Measurements from ENCODE around the gene HOXB3.
"Not testable (repeated sequence)": the region's sequence is repeated elsewhere in the genome, so short reads cannot be mapped to it uniquely, and the experiment has no call there.

Gene HOXB3

GRCh38 chr17:48514477-48514876 is 75.6 kb downstream of the HOXB3 start:
- DNase-seq (ENCODE audit: low read depth in 2 of 2) = no peak
- TF ChIP-seq CTCF (IDR thresholded peaks at IDR 0.05; ENCODE audit: low read depth, low read length) = no peak
- no peak overlapping the region for H3K4me3 ChIP-seq (replicated peaks in 1 of 2; ENCODE audit: low read depth in 2 of 2, low read length in 2 of 2)

GRCh38 chr17:48513666-48514455 is 76.2 kb downstream of the HOXB3 start:
- H3K4me3 ChIP-seq (replicated peaks in 1 of 2; ENCODE audit: low read depth in 2 of 2, low read length in 2 of 2) = no peak overlapping the region
- DNase-seq (ENCODE audit: low read depth in 2 of 2) = no peak
- no peak for TF ChIP-seq CTCF (IDR thresholded peaks at IDR 0.05; ENCODE audit: low read depth, low read length)

- no peak for TF ChIP-seq CTCF (IDR thresholded peaks at IDR 0.05; ENCODE audit: low read depth, low read length)
- peak in 1 of 2 donors; percentile 26 for DNase-seq (ENCODE audit: low read depth in 2 of 2)
- no peak overlapping the region for H3K4me3 ChIP-seq (replicated peaks in 1 of 2; ENCODE audit: low read depth in 2 of 2, low read length in 2 of 2)
Observed at GRCh38 chr17:48513097-48513496, 76.9 kb downstream of the HOXB3 start.

- peak; percentile 59 to 95 for DNase-seq (ENCODE audit: low read depth in 2 of 2)
- H3K4me3 ChIP-seq (replicated peaks in 1 of 2; ENCODE audit: low read depth in 2 of 2, low read length in 2 of 2) = no peak overlapping the region
- TF ChIP-seq CTCF (IDR thresholded peaks at IDR 0.05; ENCODE audit: low read depth, low read length) = no peak
Observed at GRCh38 chr17:48510761-48511604, 79.1 kb downstream of the HOXB3 start.

GRCh38 chr17:48510381-48510760 is 79.7 kb downstream of the HOXB3 start:
- no peak overlapping the region for H3K4me3 ChIP-seq (replicated peaks in 1 of 2; ENCODE audit: low read depth in 2 of 2, low read length in 2 of 2)
- DNase-seq (ENCODE audit: low read depth in 2 of 2) = no peak
- no peak for TF ChIP-seq CTCF (IDR thresholded peaks at IDR 0.05; ENCODE audit: low read depth, low read length)

- DNase-seq (ENCODE audit: low read depth in 2 of 2); H3K4me3 ChIP-seq (replicated peaks in 1 of 2; ENCODE audit: low read depth in 2 of 2, low read length in 2 of 2): not testable (repeated sequence)
Observed at GRCh38 chr17:48509708-48510107, 80.3 kb downstream of the HOXB3 start.

GRCh38 chr17:48506246-48506645 is 83.8 kb downstream of the HOXB3 start:
- DNase-seq (ENCODE audit: low read depth in 2 of 2) = no peak
- no peak overlapping the region for H3K4me3 ChIP-seq (replicated peaks in 1 of 2; ENCODE audit: low read depth in 2 of 2, low read length in 2 of 2)
- no peak for TF ChIP-seq CTCF (IDR thresholded peaks at IDR 0.05; ENCODE audit: low read depth, low read length)
